Measurements from ENCODE around the gene ANKRD10.

Gene ANKRD10

GRCh38 chr13:110828705-110829104, 86.2 kb downstream of the ANKRD10 start:
- ChIA-PET POLR2A (no interaction called here), CTCF (interaction anchor here (0.9 to 1.7 kb wide), 2 partner anchors 10 to 12 kb away, joined by 3 to 5 read pairs; no protein-coding TSS in a partner anchor)
- DNase-seq (ENCODE audit: extremely low spot score) = no peak
- no peak for TF ChIP-seq CTCF (IDR thresholded peaks at IDR 0.05; ENCODE audit: control extremely low read depth, extremely low read depth, low read depth, missing control alignments)

Measured in GM10248 (cell line).